Endothelial cell of umbilical vein (primary cell): Measurements from ENCODE around the gene TRIP13. TPM values are rescaled to one million over a fixed set of nuclear protein-coding genes. Genes with fewer than 3 reads are reported as not detected.

ENCODE experiments used
- BruUV-seq: library from RNA; stranded (reverse); fragments of 400-500 nt; replicated peaks from 2 replicates; lab custom pipeline; 2021; lab: Mats Ljungman, UMichigan
- CTCF ChIA-PET: fragments of 300-600, 350-600 bp; sonication (Branson Sonifier 250); formaldehyde crosslinking; loops from one replicate; lab custom pipeline; 2021; ENCODE audit warnings: antibody characterized with exemption, inconsistent platforms; lab: Charles Lee
- POLR2A ChIA-PET: fragments of 300-600, 350-600 bp; sonication (Branson Sonifier 250); formaldehyde crosslinking; loops from one replicate; lab custom pipeline; 2021; ENCODE audit warnings: antibody characterized with exemption, inconsistent platforms; lab: Charles Lee
- DNase-seq: peaks from one replicate; pipeline ENCODE4 v3.0.0-alpha.2; 2011; ENCODE audit warnings: low read depth, low spot score
- FAIRE-seq: peaks from 2 replicates; lab custom pipeline; 2011; peaks lifted over from hg19 to GRCh38; lab: Jason Lieb, UNC
- H2AFZ ChIP-seq: 2 replicates; pipeline ENCODE4 v1.6.0; 2012; ENCODE audit warnings: low read depth, low read length, control low read depth, inconsistent platforms
- H3K27ac ChIP-seq: 2 replicates; pipeline ENCODE4 v1.5.1; 2011; ENCODE audit warnings: low read depth, mild to moderate bottlenecking, control low read depth, low read length, moderate library complexity; ENCODE audit not compliant: insufficient read depth
- H3K27me3 ChIP-seq, 2 experiments: 2 replicates each; pipeline versions ENCODE4 v1.6.0 to v1.6.1; 2011; ENCODE audit warnings: low read length in 2 of 2, mixed read lengths in 1 of 2; ENCODE audit not compliant: control insufficient read depth in 2 of 2, insufficient read depth in 2 of 2
- H3K36me3 ChIP-seq, 2 experiments: 2 replicates in 1 of 2; 3 replicates in 1 of 2; pipeline ENCODE4 v1.5.1; 2011; ENCODE audit warnings: low read length in 2 of 2, mild to moderate bottlenecking in 1 of 2, moderate library complexity in 1 of 2; ENCODE audit not compliant: control insufficient read depth in 2 of 2, insufficient read depth in 2 of 2; ENCODE audit errors: extremely low read depth in 1 of 2
- H3K4me1 ChIP-seq: 3 replicates; pipeline ENCODE4 v1.5.1; 2011; ENCODE audit warnings: mild to moderate bottlenecking, low read length; ENCODE audit not compliant: control insufficient read depth, insufficient read depth; ENCODE audit errors: extremely low read depth
- H3K4me2 ChIP-seq: 2 replicates; pipeline ENCODE4 v1.6.1; 2011; ENCODE audit warnings: low read length, control low read depth, mixed read lengths; ENCODE audit not compliant: insufficient read depth
- H3K4me3 ChIP-seq, 3 experiments: fragments of 200-600 bp in 1 of 3; sonication (generic), shearing (Covaris generic) in 1 of 3; replicated peaks in 1 of 3; 2 replicates each; pipeline ENCODE4 v1.5.1; 2011 to 2016; ENCODE audit warnings: control low read depth in 3 of 3, low read length in 3 of 3, mild to moderate bottlenecking in 2 of 3, inconsistent platforms in 1 of 3, low read depth in 1 of 3, moderate library complexity in 1 of 3; ENCODE audit not compliant: insufficient read depth in 1 of 3
- H3K79me2 ChIP-seq: 2 replicates; pipeline ENCODE4 v1.6.0; 2012; ENCODE audit warnings: low read length, inconsistent platforms; ENCODE audit not compliant: control insufficient read depth, insufficient read depth
- H3K9ac ChIP-seq: replicated peaks from 2 replicates; pipeline ENCODE3; 2011; ENCODE audit warnings: low read length, control low read depth; ENCODE audit not compliant: insufficient read depth; ENCODE audit errors: extremely low read depth
- H3K9me1 ChIP-seq: replicated peaks from 3 replicates; pipeline ENCODE4 v1.6.0; 2011; ENCODE audit warnings: mild to moderate bottlenecking, low read length; ENCODE audit not compliant: control insufficient read depth, insufficient read depth; ENCODE audit errors: extremely low read depth
- H3K9me3 ChIP-seq: replicated peaks from 2 replicates; pipeline ENCODE4 v1.5.1; 2012; ENCODE audit warnings: low read length, inconsistent platforms; ENCODE audit not compliant: control insufficient read depth, insufficient read depth
- H4K20me1 ChIP-seq: replicated peaks from 2 replicates; pipeline ENCODE3; 2011; ENCODE audit warnings: mild to moderate bottlenecking, low read length; ENCODE audit not compliant: control insufficient read depth, insufficient read depth; ENCODE audit errors: extremely low read depth
- CTCF ChIP-seq, 2 donors: IDR thresholded peaks; 1 replicate in 1 of 2; 2 replicates in 1 of 2; pipeline ENCODE4 v1.5.1; 2011; ENCODE audit warnings: low read length in 2 of 2, mild to moderate bottlenecking in 2 of 2, moderate library complexity in 2 of 2, control low read depth in 1 of 2, inconsistent platforms in 1 of 2, low read depth in 1 of 2; ENCODE audit not compliant: insufficient read depth in 1 of 2; ENCODE audit errors: extremely low read depth in 1 of 2
- EZH2 ChIP-seq: IDR thresholded peaks from 2 replicates; pipeline ENCODE4 v1.6.1; 2012; ENCODE audit warnings: borderline replicate concordance, low read depth, mild to moderate bottlenecking, moderate library complexity, low read length, inconsistent platforms; ENCODE audit not compliant: severe bottlenecking
- FOS ChIP-seq: IDR thresholded peaks from 2 replicates; pipeline ENCODE4 v1.6.1; 2011; ENCODE audit warnings: mild to moderate bottlenecking, low read length, moderate library complexity, borderline replicate concordance; ENCODE audit not compliant: insufficient read depth
- GATA2 ChIP-seq: IDR thresholded peaks from 2 replicates; pipeline ENCODE4 v1.7.0; 2011; ENCODE audit warnings: low read depth, mild to moderate bottlenecking, moderate library complexity, mixed read lengths, low read length; ENCODE audit not compliant: insufficient read length, insufficient read depth
- JUN ChIP-seq: IDR thresholded peaks from 2 replicates; pipeline ENCODE4 v1.6.1; 2011; ENCODE audit warnings: borderline replicate concordance, low read depth; ENCODE audit not compliant: insufficient read length, insufficient read depth
- MAX ChIP-seq: IDR thresholded peaks from 2 replicates; pipeline ENCODE4 v1.6.1; 2011; ENCODE audit not compliant: insufficient read depth, insufficient read length
- MYC ChIP-seq: IDR thresholded peaks from one replicate; pipeline ENCODE4 v1.6.1; 2011; ENCODE audit warnings: mild to moderate bottlenecking, low read depth, low read length
- POLR2A ChIP-seq: IDR thresholded peaks from 2 replicates; pipeline ENCODE4 v1.6.1; 2012; ENCODE audit warnings: low read depth, mild to moderate bottlenecking, control low read depth, low read length
- POLR2AphosphoS5 ChIP-seq: IDR thresholded peaks from 2 replicates; pipeline ENCODE4 v1.6.1; 2012; ENCODE audit warnings: low read depth, mild to moderate bottlenecking, control low read depth, low read length, moderate library complexity; ENCODE audit not compliant: insufficient read depth
- dilution Hi-C: fragments of 300-500 bp; cut with MboI; formaldehyde crosslinking; loops from one replicate; pipeline ENCODE4 v1.15.0; 2019; ENCODE audit warnings: low sequenced_read_pairs; ENCODE audit not compliant: extremely low pct_ligation_motif_present
- intact Hi-C: fragments of 100-400 bp; cut with micrococcal nuclease; formaldehyde crosslinking; loops from one replicate; pipeline ENCODE4 v1.10.0; 2022
- polyA plus RNA-seq, 4 experiments: library from polyadenylated mRNA; depleted of rRNA in 3 of 4; stranded (reverse) in 3 of 4; unstranded in 1 of 4; fragments of >200 nt; gene quantifications; 2 replicates each; pipeline versions ENCODE4 v1.2.1 to v1.2.3, GENCODE V29; 2011 to 2012; ENCODE audit warnings: missing spikeins in 1 of 4
- total RNA-seq: library from RNA; stranded (reverse); gene quantifications from 2 replicates; pipeline ENCODE4 v1.2.3, GENCODE V29; 2021

Gene TRIP13
- total and polyA plus RNA-seq, 2 donors (not counting 3 experiments of a cell fraction or from before 2014, with no cell fraction given): 17.4 to 39.0 TPM

- Histone ChIP-seq H4K20me1 (no peaks in the 10 kb centered on the region), H3K27ac (no peak overlapping the region), H3K4me1 (no peaks in the 10 kb centered on the region), H3K9me1 (no peaks in the 10 kb centered on the region), H3K9me3 (no peaks in the 10 kb centered on the region), H3K4me3 (no peak overlapping the region), H3K9ac (no peak overlapping the region), H2AFZ (no peak overlapping the region), H3K4me2 (no peak overlapping the region), H3K27me3 (peaks cover 6 to 9% of the 10 kb centered on the region in 2 experiments), H3K36me3 (no peaks in the 10 kb centered on the region), H3K79me2 (no peaks in the 10 kb centered on the region)
- dilution Hi-C loops: no loop called here
- intact Hi-C loops: no loop called here
- no TSS peak for BruUV-seq
- no peak for TF ChIP-seq EZH2
- TF ChIP-seq POLR2A: no peak
- TF ChIP-seq POLR2AphosphoS5: no peak
- TF ChIP-seq JUN: no peak
- TF ChIP-seq MYC: no peak
- no peak for TF ChIP-seq CTCF (IDR thresholded peaks at IDR 0.05; ENCODE audit: extremely low read depth in 1 of 2, insufficient read depth in 1 of 2, low read depth in 1 of 2, low read length in 2 of 2)
- TF ChIP-seq MAX: no peak
- no peak for TF ChIP-seq GATA2
- TF ChIP-seq FOS: no peak
- ChIA-PET POLR2A (no interaction called here), CTCF (no interaction called here)
- no peak for DNase-seq
- FAIRE-seq: no peak
Measured at GRCh38 chr5:963310-963672, 70.6 kb downstream of the TRIP13 start.
